Trophoblast cell (in vitro differentiated cells and primary cell): ENCODE measurements around the gene ATG4C.
"Not testable (repeated sequence)": the region's sequence is repeated elsewhere in the genome, so short reads cannot be mapped to it uniquely, and the experiment has no call there.

Experiments
- DNase-seq, 2 donors: peaks; one replicate each; pipeline ENCODE4 v3.0.0-alpha.2; 2016
- H2AFZ ChIP-seq: 2 replicates; pipeline ENCODE4 v1.6.1; 2013; ENCODE audit warnings: low read length, moderate library complexity, mild to moderate bottlenecking; ENCODE audit not compliant: insufficient read depth, poor library complexity
- H2AK5ac ChIP-seq: 2 replicates; pipeline ENCODE4 v1.6.1; 2013; ENCODE audit warnings: mild to moderate bottlenecking, low read length
- H2BK120ac ChIP-seq: 2 replicates; pipeline ENCODE4 v1.6.1; 2013; ENCODE audit warnings: low read length, mild to moderate bottlenecking, moderate library complexity; ENCODE audit not compliant: insufficient read depth, poor library complexity
- H2BK12ac ChIP-seq: 2 replicates; pipeline ENCODE4 v1.6.1; 2013; ENCODE audit warnings: mild to moderate bottlenecking, low read length, moderate library complexity
- H2BK5ac ChIP-seq: 2 replicates; pipeline ENCODE4 v1.6.1; 2013; ENCODE audit warnings: low read length, low read depth, moderate library complexity, mild to moderate bottlenecking; ENCODE audit not compliant: poor library complexity
- H3K14ac ChIP-seq: 2 replicates; pipeline ENCODE4 v1.6.1; 2013; ENCODE audit warnings: mild to moderate bottlenecking, low read length
- H3K18ac ChIP-seq: 2 replicates; pipeline ENCODE4 v1.6.1; 2013; ENCODE audit warnings: mild to moderate bottlenecking, low read length
- H3K23ac ChIP-seq: 2 replicates; pipeline ENCODE4 v1.6.1; 2013; ENCODE audit warnings: low read length
- H3K27ac ChIP-seq: 2 replicates; pipeline ENCODE4 v1.5.1; 2013; ENCODE audit warnings: low read depth, mild to moderate bottlenecking, inconsistent platforms, low read length, moderate library complexity
- H3K27me3 ChIP-seq: 2 replicates; pipeline ENCODE4 v1.6.1; 2013; ENCODE audit warnings: inconsistent platforms, mild to moderate bottlenecking, low read length, moderate library complexity; ENCODE audit not compliant: insufficient read depth
- H3K36me3 ChIP-seq, 2 experiments: 1 replicate in 1 of 2; 2 replicates in 1 of 2; pipeline ENCODE4 v1.6.1; 2013; ENCODE audit warnings: low read length in 2 of 2, mild to moderate bottlenecking in 2 of 2, moderate library complexity in 1 of 2; ENCODE audit not compliant: insufficient read depth in 2 of 2, control insufficient read depth in 1 of 2
- H3K4ac ChIP-seq: 2 replicates; pipeline ENCODE4 v1.6.1; 2013; ENCODE audit warnings: low read depth, mild to moderate bottlenecking, low read length, moderate library complexity
- H3K4me1 ChIP-seq, 2 experiments: 1 replicate in 1 of 2; 2 replicates in 1 of 2; pipeline ENCODE4 v1.6.1; 2013; ENCODE audit warnings: low read length in 2 of 2, mild to moderate bottlenecking in 2 of 2, moderate library complexity in 1 of 2; ENCODE audit not compliant: insufficient read depth in 2 of 2, control insufficient read depth in 1 of 2
- H3K4me2 ChIP-seq: 2 replicates; pipeline ENCODE4 v1.6.1; 2013; ENCODE audit warnings: inconsistent platforms, mild to moderate bottlenecking, low read length, moderate library complexity
- H3K4me3 ChIP-seq: 2 replicates; pipeline ENCODE4 v1.5.1; 2013; ENCODE audit warnings: mild to moderate bottlenecking, low read depth, low read length, inconsistent platforms
- H3K79me1 ChIP-seq: one replicate; pipeline ENCODE4 v1.6.1; 2013; ENCODE audit warnings: low read length
- H3K79me2 ChIP-seq: 2 replicates; pipeline ENCODE4 v1.6.1; 2013; ENCODE audit warnings: low read length, mild to moderate bottlenecking; ENCODE audit not compliant: control insufficient read depth, insufficient read depth, poor library complexity
- H3K9ac ChIP-seq: 2 replicates; pipeline ENCODE4 v1.6.1; 2013; ENCODE audit warnings: mild to moderate bottlenecking, low read length
- H3K9me3 ChIP-seq: 2 replicates; pipeline ENCODE4 v1.6.1; 2013; ENCODE audit warnings: low read depth, mild to moderate bottlenecking, control low read depth, inconsistent platforms, low read length; ENCODE audit not compliant: insufficient read depth
- H4K12ac ChIP-seq: 2 replicates; pipeline ENCODE4 v1.6.1; 2013; ENCODE audit warnings: low read depth, mild to moderate bottlenecking, low read length, moderate library complexity
- H4K8ac ChIP-seq: 2 replicates; pipeline ENCODE4 v1.6.1; 2013; ENCODE audit warnings: low read depth, mild to moderate bottlenecking, low read length, moderate library complexity
- H4K91ac ChIP-seq: one replicate; pipeline ENCODE4 v1.6.1; 2013; ENCODE audit warnings: low read depth, mild to moderate bottlenecking, low read length, moderate library complexity
- WGBS: extraction: QIAGEN DNeasy Blood & Tissue Kit; methylation state at CpG from one replicate; pipeline ENCODE4 v1.1.7; 2013; ENCODE audit warnings: missing lambda C conversion rate; ENCODE audit not compliant: insufficient read length, insufficient coverage; ENCODE audit errors: extremely low coverage; 5-methylcytosine and 5-hydroxymethylcytosine counted together

Gene ATG4C

DNA sequence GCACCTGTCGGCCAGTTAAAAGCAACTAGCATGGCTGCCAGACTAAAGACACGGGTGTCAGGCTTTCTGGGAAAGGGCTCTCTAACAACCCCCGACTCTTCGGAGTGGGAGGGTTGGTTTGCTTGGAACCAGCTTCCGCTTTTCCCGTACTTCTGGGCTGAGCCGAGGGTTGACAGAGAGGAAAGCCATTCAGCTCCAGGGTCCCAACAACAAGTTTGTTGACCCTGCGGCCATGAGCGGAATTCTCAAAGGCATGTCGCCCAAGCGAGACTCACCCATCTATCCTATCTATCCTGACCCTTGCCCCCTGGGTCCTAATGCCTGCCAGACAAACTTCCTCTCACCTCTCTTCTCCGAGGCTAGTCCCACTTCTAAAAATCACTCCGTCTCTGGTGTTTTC lies 29.0 kb upstream of the ATG4C start:
- H3K79me2 ChIP-seq, H3K4ac ChIP-seq, H2BK120ac ChIP-seq, H3K79me1 ChIP-seq, H3K4me1 ChIP-seq, H3K36me3 ChIP-seq, H3K18ac ChIP-seq, H2AK5ac ChIP-seq, H3K9ac ChIP-seq, H3K9me3 ChIP-seq, H4K12ac ChIP-seq, H2BK5ac ChIP-seq, H2BK12ac ChIP-seq, H3K23ac ChIP-seq, H3K27me3 ChIP-seq, H3K4me3 ChIP-seq, H3K4me2 ChIP-seq, H3K27ac ChIP-seq, H4K91ac ChIP-seq, H2AFZ ChIP-seq, H4K8ac ChIP-seq, H3K14ac ChIP-seq: not testable (repeated sequence)
- no CpG with 5 or more reads among the region's 13 CpGs for WGBS
- DNase-seq, result peak; percentile 24

DNA sequence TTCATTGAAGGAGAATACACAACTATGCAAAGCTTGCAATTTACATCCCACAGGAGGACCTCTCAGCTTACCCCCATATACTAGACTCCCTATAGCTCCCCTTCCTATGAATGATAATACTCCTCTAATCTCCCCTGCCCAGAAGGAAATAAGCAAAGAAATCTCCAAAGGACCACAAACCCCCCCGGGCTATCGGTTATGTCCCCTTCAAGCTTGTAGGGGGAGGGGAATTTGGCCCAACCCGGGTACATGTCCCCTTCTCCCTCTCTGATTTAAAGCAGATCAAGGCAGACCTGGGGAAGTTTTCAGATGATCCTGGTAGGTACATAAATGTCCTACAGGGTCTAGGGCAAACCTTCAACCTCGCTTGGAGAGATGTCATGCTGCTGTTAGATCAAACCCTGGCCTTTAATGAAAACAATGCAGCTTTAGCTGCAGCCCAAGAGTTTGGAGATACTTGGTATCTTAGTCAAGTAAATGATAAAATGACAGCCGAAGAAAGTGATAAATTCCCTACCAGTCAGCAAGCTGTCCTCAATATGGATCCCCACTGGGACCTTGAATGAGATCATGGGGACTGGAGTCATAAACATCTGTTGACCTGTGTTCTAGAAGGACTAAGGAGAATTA lies 27.6 kb upstream of the ATG4C start:
- H2AFZ ChIP-seq, H4K8ac ChIP-seq, H3K4me3 ChIP-seq, H3K4ac ChIP-seq, H4K91ac ChIP-seq, H3K27me3 ChIP-seq, H3K36me3 ChIP-seq, H3K27ac ChIP-seq, H2BK120ac ChIP-seq, H3K4me2 ChIP-seq, H4K12ac ChIP-seq, H3K9ac ChIP-seq, H3K23ac ChIP-seq, DNase-seq, H2BK5ac ChIP-seq, H3K4me1 ChIP-seq, H3K18ac ChIP-seq, H3K14ac ChIP-seq, H2AK5ac ChIP-seq, H2BK12ac ChIP-seq, H3K79me2 ChIP-seq, H3K9me3 ChIP-seq, H3K79me1 ChIP-seq: not testable (repeated sequence)
- no CpG with 5 or more reads among the region's 5 CpGs for WGBS

DNA sequence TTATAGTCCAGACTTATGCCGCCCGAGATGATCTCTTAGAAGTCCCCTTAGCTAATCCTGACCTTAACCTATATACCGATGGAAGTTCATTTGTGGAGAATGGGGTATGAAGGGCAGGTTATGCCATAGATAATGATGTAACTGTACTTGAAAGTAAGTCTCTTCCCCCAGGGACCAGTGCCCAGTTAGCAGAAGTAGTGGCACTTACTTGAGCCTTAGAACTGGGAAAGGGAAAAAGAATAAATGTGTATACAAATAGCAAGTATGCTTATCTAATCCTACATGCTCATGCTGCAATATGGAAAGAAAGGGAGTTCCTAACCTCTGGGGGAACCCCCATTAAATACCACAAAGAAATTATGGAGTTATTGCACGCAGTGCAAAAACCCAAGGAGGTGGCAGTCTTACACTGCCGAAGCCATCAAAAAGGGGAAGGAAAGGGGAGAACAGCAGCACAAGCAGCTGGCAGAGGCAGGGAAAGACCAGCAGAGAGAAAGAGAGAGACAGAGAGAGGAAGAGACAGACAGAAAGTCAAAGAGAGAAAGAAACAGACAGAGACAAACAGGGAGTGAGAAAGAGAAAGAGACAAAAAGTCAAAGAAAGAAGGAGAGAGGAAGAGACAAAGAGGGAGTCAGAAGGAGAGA lies 24.6 kb upstream of the ATG4C start:
- H3K4me3 ChIP-seq, H2AK5ac ChIP-seq, H3K27ac ChIP-seq, H3K79me2 ChIP-seq, H3K79me1 ChIP-seq, H2BK12ac ChIP-seq, H4K91ac ChIP-seq, H3K9me3 ChIP-seq, DNase-seq, H3K4ac ChIP-seq, H3K4me1 ChIP-seq, H4K8ac ChIP-seq, H4K12ac ChIP-seq, H3K18ac ChIP-seq, H3K9ac ChIP-seq, H2BK5ac ChIP-seq, H2AFZ ChIP-seq, H3K23ac ChIP-seq, H3K14ac ChIP-seq, H2BK120ac ChIP-seq, H3K27me3 ChIP-seq, H3K4me2 ChIP-seq, H3K36me3 ChIP-seq: not testable (repeated sequence)
- no CpG with 5 or more reads among the region's 5 CpGs for WGBS

DNA sequence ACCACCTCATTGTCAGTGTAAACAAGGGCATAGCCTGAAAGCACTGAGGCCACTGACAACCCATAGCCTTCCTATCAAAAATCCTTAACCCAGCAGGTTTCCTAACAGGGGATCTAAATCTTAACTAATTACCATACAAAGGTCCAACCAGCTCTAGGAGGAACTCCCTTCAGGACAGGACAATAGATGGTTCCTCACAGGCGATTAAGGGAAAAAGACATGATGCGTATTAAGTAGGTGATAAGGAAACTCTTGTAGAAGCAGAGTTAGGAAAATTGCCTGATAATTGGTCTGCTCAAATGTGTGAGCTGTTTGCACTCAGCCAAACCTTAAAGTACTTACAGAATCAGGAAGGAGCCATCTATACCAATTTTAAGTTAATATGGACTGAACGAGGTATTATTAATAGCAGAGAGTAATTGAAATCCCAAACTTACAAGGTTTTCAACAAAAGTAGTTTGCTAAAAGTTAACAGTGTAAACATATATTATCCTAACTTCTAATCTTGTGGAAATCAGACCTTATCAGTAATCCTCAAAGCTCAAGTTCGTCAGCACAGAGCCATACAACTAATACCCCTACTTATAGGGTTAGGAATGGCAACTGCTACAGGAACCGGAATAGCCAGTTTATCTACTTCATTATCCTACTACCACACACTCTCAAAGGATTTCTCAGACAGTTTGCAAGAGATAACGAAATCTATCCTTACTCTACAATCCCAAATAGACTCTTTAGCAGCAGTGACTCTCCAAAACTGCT lies 23.7 kb upstream of the ATG4C start:
- not testable (repeated sequence) for H2BK120ac ChIP-seq, H3K4me1 ChIP-seq, H4K8ac ChIP-seq, H2AK5ac ChIP-seq, H3K14ac ChIP-seq, H3K4me3 ChIP-seq, H3K79me1 ChIP-seq, H3K27me3 ChIP-seq, H3K79me2 ChIP-seq, H3K9ac ChIP-seq, H3K18ac ChIP-seq, H4K12ac ChIP-seq, H3K4ac ChIP-seq, H3K23ac ChIP-seq, H2AFZ ChIP-seq, H2BK12ac ChIP-seq, H3K4me2 ChIP-seq, H3K9me3 ChIP-seq, H2BK5ac ChIP-seq, H3K36me3 ChIP-seq
- peak overlapping the region; percentile 10 for H4K91ac ChIP-seq
- peak overlapping the region; percentile 58 for H3K27ac ChIP-seq
- DNase-seq, result peak in 1 of 2 donors; percentile 74
- no CpG with 5 or more reads among the region's 6 CpGs for WGBS
